ENCODE results near the gene KRTAP5-6. TPM values are rescaled to one million over a fixed set of nuclear protein-coding genes. Genes with fewer than 3 reads are reported as not detected.

The KRTAP5-6 gene
- polyA plus RNA-seq, 2 of the 4 experiments (the other 2 are of a cell fraction), result not detected

GRCh38 chr11:1744137-1744886 is 47.3 kb downstream of the KRTAP5-6 start:
- ATAC-seq, result peak in 1 of 2 experiments; percentile 9; a peak in 2 of 6 replicates
- POLR2A ChIA-PET, result interaction anchor here (0.5 kb wide), 1 partner anchor 27 kb away, joined by 3 read pairs; no protein-coding TSS in a partner anchor
- CTCF ChIA-PET, result interaction anchor here (0.6 to 2.0 kb wide), 7 partner anchors 51 to 676 kb away, joined by 3 to 10 read pairs (median 4); no protein-coding TSS in a partner anchor
- Histone ChIP-seq H3K9me3 (no peaks in the 10 kb centered on the region), H3K4me3 (no peak overlapping the region), H3K27ac (no peak overlapping the region), H3K4me2 (no peak overlapping the region), H3K4me1 (peaks cover 6% of the 10 kb centered on the region; the same call in 2 of the 3 replicates)
- FAIRE-seq, result no peak
- WGBS (ENCODE audit: missing lambda C conversion rate), result 75% methylated on average over 21 of the region's 23 CpGs
- TF ChIP-seq RFX5 (IDR thresholded peaks at IDR 0.05), result no peak
- no peak for TF ChIP-seq MAFK (IDR thresholded peaks at IDR 0.05; ENCODE audit: partially characterized antibody)
- no peak for TF ChIP-seq RAD21 (conservative IDR thresholded peaks at IDR 0.05 in 1 of 2, IDR thresholded peaks at IDR 0.05 in 1 of 2)
- TF ChIP-seq SMC3 (IDR thresholded peaks at IDR 0.05), result no peak
- TF ChIP-seq TP53 (CRISPR knock-in tag; IDR thresholded peaks at IDR 0.05), result no peak
- no peak for TF ChIP-seq EHMT2 (IDR thresholded peaks at IDR 0.05; ENCODE audit: low read depth)
- no peak for TF ChIP-seq POLR2AphosphoS2 (conservative IDR thresholded peaks at IDR 0.05; ENCODE audit: low read length)
- DNase-seq (ENCODE audit: low read depth in 1 of 2, low spot score in 1 of 2), result no peak

- DNase-seq (ENCODE audit: low read depth in 1 of 2, low spot score in 1 of 2) (no peak), FAIRE-seq (no peak), ATAC-seq (no peak; a peak in 1 of 6 replicates)
- POLR2A ChIA-PET, result no interaction called here
- Histone ChIP-seq H3K4me1 (peaks cover 14% of the 10 kb centered on the region; the same call in 2 of the 3 replicates), H3K4me2 (no peak overlapping the region), H3K27ac (no peak overlapping the region), H3K4me3 (no peak overlapping the region), H3K9me3 (no peaks in the 10 kb centered on the region)
- no peak for TF ChIP-seq ELK1 (IDR thresholded peaks at IDR 0.05; ENCODE audit: low read depth, low read length)
- TF ChIP-seq MAX (IDR thresholded peaks at IDR 0.05), result no peak
- TF ChIP-seq KDM1A (IDR thresholded peaks at IDR 0.05; ENCODE audit: low read depth), result no peak
- TF ChIP-seq ZFP36 (IDR thresholded peaks at IDR 0.05; ENCODE audit: borderline replicate concordance, partially characterized antibody), result no peak
- TF ChIP-seq CBX8 (IDR thresholded peaks at IDR 0.05), result no peak
- no peak for TF ChIP-seq RFX5 (IDR thresholded peaks at IDR 0.05)
- no peak for TF ChIP-seq CHD2 (IDR thresholded peaks at IDR 0.05; ENCODE audit: low read length, partially characterized antibody)
- no peak for TF ChIP-seq HOXB13 (CRISPR knock-in tag; IDR thresholded peaks at IDR 0.05; ENCODE audit: low read depth)
- TF ChIP-seq POLR2AphosphoS2 (conservative IDR thresholded peaks at IDR 0.05; ENCODE audit: low read length), result no peak
- no peak for TF ChIP-seq HMGXB4 (CRISPR knock-in tag; IDR thresholded peaks at IDR 0.05; ENCODE audit: borderline replicate concordance)
- WGBS (ENCODE audit: missing lambda C conversion rate), result 85% methylated on average over 11 of the region's 18 CpGs
- CTCF ChIA-PET, result interaction anchor here (0.6 to 2.0 kb wide), 5 partner anchors 51 to 676 kb away, joined by 3 to 10 read pairs (median 4); no protein-coding TSS in a partner anchor
Observed at GRCh38 chr11:1744891-1745700, 48.1 kb downstream of the KRTAP5-6 start.

- no peak overlapping the region for H3K4me3 ChIP-seq
- ATAC-seq (no peak), FAIRE-seq (no peak), DNase-seq (ENCODE audit: low read depth in 1 of 2, low spot score in 1 of 2) (no peak)
- POLR2A ChIA-PET, result no interaction called here
- no peak overlapping the region for H3K27ac ChIP-seq
- WGBS (ENCODE audit: missing lambda C conversion rate), result 83% methylated on average over 14 of the region's 14 CpGs
- CTCF ChIA-PET, result interaction anchor here (1.5 kb wide), 1 partner anchor 22 kb away, joined by 5 read pairs; no protein-coding TSS in a partner anchor
- no peaks in the 10 kb centered on the region for H3K9me3 ChIP-seq
- peaks cover 21% of the 10 kb centered on the region; the same call in 2 of the 3 replicates for H3K4me1 ChIP-seq
- no peak overlapping the region for H3K4me2 ChIP-seq
- TF ChIP-seq BHLHE40 (IDR thresholded peaks at IDR 0.05; ENCODE audit: low read depth, low read length) (no peak), E2F6 (IDR thresholded peaks at IDR 0.05; ENCODE audit: borderline replicate concordance, low read depth) (no peak), EHMT2 (IDR thresholded peaks at IDR 0.05; ENCODE audit: low read depth) (no peak), TFCP2L1 (CRISPR knock-in tag; IDR thresholded peaks at IDR 0.05) (no peak), RFX5 (IDR thresholded peaks at IDR 0.05) (no peak), GATA3 (IDR thresholded peaks at IDR 0.05; ENCODE audit: borderline replicate concordance) (no peak), SMC3 (IDR thresholded peaks at IDR 0.05) (no peak), ESRRA (IDR thresholded peaks at IDR 0.05; ENCODE audit: borderline replicate concordance, low read length) (no peak), HES2 (IDR thresholded peaks at IDR 0.05) (no peak), POLR2AphosphoS2 (conservative IDR thresholded peaks at IDR 0.05; ENCODE audit: low read length) (no peak), PBX3 (IDR thresholded peaks at IDR 0.05) (no peak)
Observed at GRCh38 chr11:1745701-1746320, 48.8 kb downstream of the KRTAP5-6 start.

Data from A549 (cell line).